SK-MEL-5 (cell line): Measurements from ENCODE around the gene FRMD4A. TPM values are rescaled to one million over a fixed set of nuclear protein-coding genes. Genes with fewer than 3 reads are reported as not detected.

Experiments used
- DNase-seq: peaks from one replicate; pipeline ENCODE4 v3.0.0-alpha.2; 2016; ENCODE audit warnings: low read depth, low spot score
- in situ Hi-C: cut with HindIII; loops from 2 replicates; pipeline ENCODE4 v1.10.0; 2016; ENCODE audit warnings: low sequenced_read_pairs, high pct_unique_total_duplicates, low pct_unique_long_range_greater_than_20kb
- total RNA-seq: library from RNA; depleted of rRNA; stranded (reverse); fragments of >200 nt; shearing (Covaris generic); gene quantifications from 2 replicates; pipeline ENCODE4 v1.2.3, GENCODE V29; 2014

The FRMD4A gene
- total RNA-seq, 1 experiment from 2014 or later = 9.9 TPM

GRCh38 chr10:13712476-13712836 lies 618.3 kb downstream of the FRMD4A start:
- DNase-seq = no peak
- in situ Hi-C loops = no loop called here

- in situ Hi-C loops = no loop called here
- no peak for DNase-seq
These were observed 619.4 kb downstream of the FRMD4A start for GRCh38 chr10:13711291-13711690.

- DNase-seq = no peak
- in situ Hi-C loops = no loop called here
These were observed 620.6 kb downstream of the FRMD4A start for GRCh38 chr10:13709931-13710650.

- no peak for DNase-seq
- in situ Hi-C loops = no loop called here
These were observed 622.3 kb downstream of the FRMD4A start for GRCh38 chr10:13708256-13708990.

GRCh38 chr10:13707156-13707881 lies 623.4 kb downstream of the FRMD4A start:
- in situ Hi-C loops = no loop called here
- DNase-seq = no peak

- in situ Hi-C loops = no loop called here
- no peak for DNase-seq
These were observed 624.1 kb downstream of the FRMD4A start for GRCh38 chr10:13706604-13707003.

- in situ Hi-C loops = no loop called here
- no peak for DNase-seq
These were observed 624.5 kb downstream of the FRMD4A start for GRCh38 chr10:13706175-13706574.

- no peak for DNase-seq
- in situ Hi-C loops = no loop called here
These were observed 625.1 kb downstream of the FRMD4A start for GRCh38 chr10:13705526-13706174.

GRCh38 chr10:13704964-13705363 lies 625.8 kb downstream of the FRMD4A start:
- no peak for DNase-seq
- in situ Hi-C loops = no loop called here

GRCh38 chr10:13703997-13704536 lies 626.7 kb downstream of the FRMD4A start:
- in situ Hi-C loops = no loop called here
- DNase-seq = no peak

- in situ Hi-C loops = no loop called here
- DNase-seq = no peak
These were observed 627.5 kb downstream of the FRMD4A start for GRCh38 chr10:13703101-13703818.

- in situ Hi-C loops = no loop called here
- no peak for DNase-seq
These were observed 629.4 kb downstream of the FRMD4A start for GRCh38 chr10:13701157-13701919.

- peak; percentile 19 for DNase-seq
- in situ Hi-C loops = no loop called here
These were observed 630.1 kb downstream of the FRMD4A start for GRCh38 chr10:13700473-13701144.

- no peak for DNase-seq
- in situ Hi-C loops = no loop called here
These were observed 631.5 kb downstream of the FRMD4A start for GRCh38 chr10:13699216-13699615.

GRCh38 chr10:13698217-13698616 lies 632.5 kb downstream of the FRMD4A start:
- in situ Hi-C loops = no loop called here
- no peak for DNase-seq

GRCh38 chr10:13696071-13696470 lies 634.7 kb downstream of the FRMD4A start:
- DNase-seq = no peak
- in situ Hi-C loops = no loop called here
